Neural cell (in vitro differentiated cells): ENCODE data around the gene DPF3.

Experiments
- EP300 ChIP-seq: fragments of 450-650 bp; conservative IDR thresholded peaks from 2 replicates; pipeline ENCODE4 v1.6.1; 2014; ENCODE audit warnings: antibody characterized with exemption, mild to moderate bottlenecking, moderate library complexity; ENCODE audit not compliant: poor library complexity, severe bottlenecking
- EZH2 ChIP-seq: fragments of 200-600, 300-800 bp; shearing (Covaris generic), sonication (generic); IDR thresholded peaks from 2 replicates; pipeline ENCODE4 v1.6.1; 2014; ENCODE audit warnings: antibody characterized with exemption, low read length, borderline replicate concordance, mild to moderate bottlenecking; ENCODE audit not compliant: insufficient read depth, poor library complexity, severe bottlenecking
- MXI1 ChIP-seq: fragments of 450-650 bp; conservative IDR thresholded peaks from 2 replicates; pipeline ENCODE4 v1.6.1; 2014; ENCODE audit warnings: antibody characterized with exemption, mild to moderate bottlenecking; ENCODE audit not compliant: poor library complexity, severe bottlenecking
- POLR2AphosphoS5 ChIP-seq: IDR thresholded peaks from 2 replicates; pipeline ENCODE4 v1.6.1; 2012
- RAD21 ChIP-seq: fragments of 450-650 bp; conservative IDR thresholded peaks from 2 replicates; pipeline ENCODE4 v1.6.1; 2014; ENCODE audit warnings: antibody characterized with exemption, mild to moderate bottlenecking, moderate library complexity
- REST ChIP-seq: IDR thresholded peaks from 2 replicates; pipeline ENCODE4 v1.6.1; 2012; ENCODE audit warnings: borderline replicate concordance
- SMC3 ChIP-seq: fragments of 450-650 bp; conservative IDR thresholded peaks from 2 replicates; pipeline ENCODE4 v1.6.1; 2014; ENCODE audit warnings: antibody characterized with exemption, mild to moderate bottlenecking, moderate library complexity; ENCODE audit not compliant: poor library complexity
- TAF1 ChIP-seq: IDR thresholded peaks from 2 replicates; pipeline ENCODE4 v1.6.1; 2012; ENCODE audit warnings: low read depth
- TF ChIP-seq, protein P1 (sequence below): fragments of 450-650 bp; IDR thresholded peaks from 2 replicates; pipeline ENCODE4 v1.5.1; 2014; ENCODE audit warnings: antibody characterized with exemption, mild to moderate bottlenecking, moderate library complexity; ENCODE audit not compliant: poor library complexity, severe bottlenecking

DNA sequence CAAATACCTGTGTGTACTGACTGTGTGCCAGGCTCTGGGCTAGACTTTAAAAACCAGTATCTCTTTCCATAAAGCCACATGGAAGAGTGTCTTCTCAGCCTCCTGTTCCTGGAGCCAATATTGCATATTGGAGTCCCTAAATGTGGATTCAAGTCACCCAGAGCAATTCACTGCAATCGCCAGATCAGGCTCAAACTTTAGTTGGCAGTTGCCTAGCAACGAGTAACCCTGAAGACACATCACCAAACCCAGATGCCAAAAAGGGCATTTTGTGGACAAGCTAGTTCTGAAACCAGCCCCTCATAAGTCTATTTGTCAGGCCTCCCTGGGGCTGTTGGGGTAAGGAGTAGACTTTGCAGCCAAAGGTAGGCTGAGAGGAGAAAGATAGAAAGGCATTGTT is 13.7 kb downstream of the DPF3 start:
- TF ChIP-seq EZH2 (no peak), POLR2AphosphoS5 (no peak), REST (no peak), TAF1 (no peak), RAD21 (no peak), MXI1 (no peak), EP300 (no peak), SMC3 (no peak)
- TF ChIP-seq, protein P1, sequence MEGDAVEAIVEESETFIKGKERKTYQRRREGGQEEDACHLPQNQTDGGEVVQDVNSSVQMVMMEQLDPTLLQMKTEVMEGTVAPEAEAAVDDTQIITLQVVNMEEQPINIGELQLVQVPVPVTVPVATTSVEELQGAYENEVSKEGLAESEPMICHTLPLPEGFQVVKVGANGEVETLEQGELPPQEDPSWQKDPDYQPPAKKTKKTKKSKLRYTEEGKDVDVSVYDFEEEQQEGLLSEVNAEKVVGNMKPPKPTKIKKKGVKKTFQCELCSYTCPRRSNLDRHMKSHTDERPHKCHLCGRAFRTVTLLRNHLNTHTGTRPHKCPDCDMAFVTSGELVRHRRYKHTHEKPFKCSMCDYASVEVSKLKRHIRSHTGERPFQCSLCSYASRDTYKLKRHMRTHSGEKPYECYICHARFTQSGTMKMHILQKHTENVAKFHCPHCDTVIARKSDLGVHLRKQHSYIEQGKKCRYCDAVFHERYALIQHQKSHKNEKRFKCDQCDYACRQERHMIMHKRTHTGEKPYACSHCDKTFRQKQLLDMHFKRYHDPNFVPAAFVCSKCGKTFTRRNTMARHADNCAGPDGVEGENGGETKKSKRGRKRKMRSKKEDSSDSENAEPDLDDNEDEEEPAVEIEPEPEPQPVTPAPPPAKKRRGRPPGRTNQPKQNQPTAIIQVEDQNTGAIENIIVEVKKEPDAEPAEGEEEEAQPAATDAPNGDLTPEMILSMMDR = no peak
